Measurements from ENCODE around the gene KRT80.

The KRT80 gene

GRCh38 chr12:52147964-52148463 lies 43.8 kb downstream of the KRT80 start:
- Histone ChIP-seq H3K4me1 (ENCODE audit: control insufficient read depth, insufficient read depth, low read length) (peaks cover 57% of the 10 kb centered on the region), H3K4me3 (ENCODE audit: low read length) (no peak overlapping the region), H3K36me3 (ENCODE audit: control insufficient read depth, insufficient read depth, low read length, severe bottlenecking) (no peaks in the 10 kb centered on the region), H3K27me3 (replicated peaks; ENCODE audit: control insufficient read depth, insufficient read depth, low read length) (no peaks in the 10 kb centered on the region), H3K9me3 (ENCODE audit: control insufficient read depth, low read length) (no peaks in the 10 kb centered on the region), H3K9ac (ENCODE audit: low read length) (peak overlapping the region; percentile 77)
- no peak for DNase-seq (ENCODE audit: low read depth)

GRCh38 chr12:52147367-52147963 lies 44.3 kb downstream of the KRT80 start:
- Histone ChIP-seq H3K9ac (ENCODE audit: low read length) (peak overlapping the region; percentile 85), H3K36me3 (ENCODE audit: control insufficient read depth, insufficient read depth, low read length, severe bottlenecking) (no peaks in the 10 kb centered on the region), H3K9me3 (ENCODE audit: control insufficient read depth, low read length) (no peaks in the 10 kb centered on the region), H3K27me3 (replicated peaks; ENCODE audit: control insufficient read depth, insufficient read depth, low read length) (no peaks in the 10 kb centered on the region), H3K4me1 (ENCODE audit: control insufficient read depth, insufficient read depth, low read length) (peaks cover 57% of the 10 kb centered on the region), H3K4me3 (ENCODE audit: low read length) (no peak overlapping the region)
- DNase-seq (ENCODE audit: low read depth): peak; percentile 99

GRCh38 chr12:52146822-52147366 lies 44.9 kb downstream of the KRT80 start:
- DNase-seq (ENCODE audit: low read depth): no peak
- Histone ChIP-seq H3K9me3 (ENCODE audit: control insufficient read depth, low read length) (no peaks in the 10 kb centered on the region), H3K4me3 (ENCODE audit: low read length) (no peak overlapping the region), H3K4me1 (ENCODE audit: control insufficient read depth, insufficient read depth, low read length) (peaks cover 56% of the 10 kb centered on the region), H3K9ac (ENCODE audit: low read length) (peak overlapping the region; percentile 85), H3K36me3 (ENCODE audit: control insufficient read depth, insufficient read depth, low read length, severe bottlenecking) (no peaks in the 10 kb centered on the region), H3K27me3 (replicated peaks; ENCODE audit: control insufficient read depth, insufficient read depth, low read length) (no peaks in the 10 kb centered on the region)

GRCh38 chr12:52146089-52146821 lies 45.6 kb downstream of the KRT80 start:
- no peak overlapping the region for H3K4me3 ChIP-seq (ENCODE audit: low read length)
- no peaks in the 10 kb centered on the region for H3K36me3 ChIP-seq (ENCODE audit: control insufficient read depth, insufficient read depth, low read length, severe bottlenecking)
- H3K4me1 ChIP-seq (ENCODE audit: control insufficient read depth, insufficient read depth, low read length): peaks cover 52% of the 10 kb centered on the region
- H3K9ac ChIP-seq (ENCODE audit: low read length): peak overlapping the region; percentile 85
- H3K9me3 ChIP-seq (ENCODE audit: control insufficient read depth, low read length): no peaks in the 10 kb centered on the region
- H3K27me3 ChIP-seq (replicated peaks; ENCODE audit: control insufficient read depth, insufficient read depth, low read length): no peaks in the 10 kb centered on the region
- no peak for DNase-seq (ENCODE audit: low read depth)

GRCh38 chr12:52145228-52146088 lies 46.4 kb downstream of the KRT80 start:
- Histone ChIP-seq H3K9ac (ENCODE audit: low read length) (peak overlapping the region; percentile 85), H3K36me3 (ENCODE audit: control insufficient read depth, insufficient read depth, low read length, severe bottlenecking) (no peaks in the 10 kb centered on the region), H3K9me3 (ENCODE audit: control insufficient read depth, low read length) (no peaks in the 10 kb centered on the region), H3K4me3 (ENCODE audit: low read length) (no peak overlapping the region), H3K27me3 (replicated peaks; ENCODE audit: control insufficient read depth, insufficient read depth, low read length) (no peaks in the 10 kb centered on the region), H3K4me1 (ENCODE audit: control insufficient read depth, insufficient read depth, low read length) (peaks cover 52% of the 10 kb centered on the region)
- DNase-seq (ENCODE audit: low read depth): no peak

- H3K36me3 ChIP-seq (ENCODE audit: control insufficient read depth, insufficient read depth, low read length, severe bottlenecking): no peaks in the 10 kb centered on the region
Measured at GRCh38 chr12:52144512-52145227, 47.1 kb downstream of the KRT80 start.

GRCh38 chr12:52142431-52142830 lies 49.4 kb downstream of the KRT80 start:
- no peaks in the 10 kb centered on the region for H3K9me3 ChIP-seq (ENCODE audit: control insufficient read depth, low read length)
- no peak overlapping the region for H3K9ac ChIP-seq (ENCODE audit: low read length)
- no peaks in the 10 kb centered on the region for H3K27me3 ChIP-seq (replicated peaks; ENCODE audit: control insufficient read depth, insufficient read depth, low read length)
- H3K4me1 ChIP-seq (ENCODE audit: control insufficient read depth, insufficient read depth, low read length): peaks cover 40% of the 10 kb centered on the region
- H3K4me3 ChIP-seq (ENCODE audit: low read length): no peak overlapping the region
- no peak for DNase-seq (ENCODE audit: low read depth)
- no peaks in the 10 kb centered on the region for H3K36me3 ChIP-seq (ENCODE audit: control insufficient read depth, insufficient read depth, low read length, severe bottlenecking)

More at GRCh38 chr12:52144512-52145227, 47.1 kb downstream of the KRT80 start:
- Histone ChIP-seq H3K4me1 (ENCODE audit: control insufficient read depth, insufficient read depth, low read length) (peaks cover 49% of the 10 kb centered on the region), H3K4me3 (ENCODE audit: low read length) (no peak overlapping the region), H3K9me3 (ENCODE audit: control insufficient read depth, low read length) (no peaks in the 10 kb centered on the region), H3K9ac (ENCODE audit: low read length) (peak overlapping the region; percentile 63), H3K27me3 (replicated peaks; ENCODE audit: control insufficient read depth, insufficient read depth, low read length) (no peaks in the 10 kb centered on the region)
- no peak for DNase-seq (ENCODE audit: low read depth)

GRCh38 chr12:52141875-52142274 lies 49.9 kb downstream of the KRT80 start:
- no peaks in the 10 kb centered on the region for H3K9me3 ChIP-seq (ENCODE audit: control insufficient read depth, low read length)
- DNase-seq (ENCODE audit: low read depth): no peak
- no peak overlapping the region for H3K4me3 ChIP-seq (ENCODE audit: low read length)
- peaks cover 36% of the 10 kb centered on the region for H3K4me1 ChIP-seq (ENCODE audit: control insufficient read depth, insufficient read depth, low read length)
- H3K36me3 ChIP-seq (ENCODE audit: control insufficient read depth, insufficient read depth, low read length, severe bottlenecking): no peaks in the 10 kb centered on the region
- no peak overlapping the region for H3K9ac ChIP-seq (ENCODE audit: low read length)
- no peaks in the 10 kb centered on the region for H3K27me3 ChIP-seq (replicated peaks; ENCODE audit: control insufficient read depth, insufficient read depth, low read length)

GRCh38 chr12:52141306-52141705 lies 50.5 kb downstream of the KRT80 start:
- DNase-seq (ENCODE audit: low read depth): no peak
- no peaks in the 10 kb centered on the region for H3K9me3 ChIP-seq (ENCODE audit: control insufficient read depth, low read length)
- H3K4me1 ChIP-seq (ENCODE audit: control insufficient read depth, insufficient read depth, low read length): peaks cover 31% of the 10 kb centered on the region
- no peak overlapping the region for H3K4me3 ChIP-seq (ENCODE audit: low read length)
- H3K9ac ChIP-seq (ENCODE audit: low read length): no peak overlapping the region
- no peaks in the 10 kb centered on the region for H3K36me3 ChIP-seq (ENCODE audit: control insufficient read depth, insufficient read depth, low read length, severe bottlenecking)
- no peaks in the 10 kb centered on the region for H3K27me3 ChIP-seq (replicated peaks; ENCODE audit: control insufficient read depth, insufficient read depth, low read length)

- no peaks in the 10 kb centered on the region for H3K27me3 ChIP-seq (replicated peaks; ENCODE audit: control insufficient read depth, insufficient read depth, low read length)
- peak; percentile 58 for DNase-seq (ENCODE audit: low read depth)
- no peaks in the 10 kb centered on the region for H3K9me3 ChIP-seq (ENCODE audit: control insufficient read depth, low read length)
- H3K4me1 ChIP-seq (ENCODE audit: control insufficient read depth, insufficient read depth, low read length): peaks cover 20% of the 10 kb centered on the region
- no peaks in the 10 kb centered on the region for H3K36me3 ChIP-seq (ENCODE audit: control insufficient read depth, insufficient read depth, low read length, severe bottlenecking)
- H3K9ac ChIP-seq (ENCODE audit: low read length): no peak overlapping the region
- H3K4me3 ChIP-seq (ENCODE audit: low read length): no peak overlapping the region
Measured at GRCh38 chr12:52139579-52140062, 52.2 kb downstream of the KRT80 start.

Measured in adipocyte (in vitro differentiated cells).